ENCODE data around the gene EHD4.

DNA sequence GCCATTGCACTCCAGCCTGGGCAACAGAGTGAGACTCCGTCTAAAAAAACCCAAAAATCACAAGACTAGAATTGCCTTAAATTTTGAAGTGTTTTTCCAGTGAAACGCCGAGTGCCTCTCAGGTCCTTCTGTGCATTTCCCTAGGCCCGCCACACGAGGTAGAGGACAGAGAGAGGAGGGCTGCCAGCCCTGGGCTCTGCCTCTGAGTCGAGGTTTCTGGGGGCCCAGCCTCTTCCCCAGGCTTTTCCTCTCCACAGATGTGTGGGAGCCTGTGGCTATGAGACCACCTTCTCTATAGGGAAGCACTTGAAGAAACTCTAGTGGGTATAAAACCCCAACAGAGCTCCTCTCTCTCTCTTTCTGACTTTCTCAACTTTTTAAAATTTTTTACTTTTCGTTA, 10.9 kb upstream of the EHD4 start:
- no peak for TF ChIP-seq EZH2 (optimal IDR thresholded peaks at IDR 0.05; ENCODE audit: low read depth, low read length)
- TF ChIP-seq, protein P1, sequence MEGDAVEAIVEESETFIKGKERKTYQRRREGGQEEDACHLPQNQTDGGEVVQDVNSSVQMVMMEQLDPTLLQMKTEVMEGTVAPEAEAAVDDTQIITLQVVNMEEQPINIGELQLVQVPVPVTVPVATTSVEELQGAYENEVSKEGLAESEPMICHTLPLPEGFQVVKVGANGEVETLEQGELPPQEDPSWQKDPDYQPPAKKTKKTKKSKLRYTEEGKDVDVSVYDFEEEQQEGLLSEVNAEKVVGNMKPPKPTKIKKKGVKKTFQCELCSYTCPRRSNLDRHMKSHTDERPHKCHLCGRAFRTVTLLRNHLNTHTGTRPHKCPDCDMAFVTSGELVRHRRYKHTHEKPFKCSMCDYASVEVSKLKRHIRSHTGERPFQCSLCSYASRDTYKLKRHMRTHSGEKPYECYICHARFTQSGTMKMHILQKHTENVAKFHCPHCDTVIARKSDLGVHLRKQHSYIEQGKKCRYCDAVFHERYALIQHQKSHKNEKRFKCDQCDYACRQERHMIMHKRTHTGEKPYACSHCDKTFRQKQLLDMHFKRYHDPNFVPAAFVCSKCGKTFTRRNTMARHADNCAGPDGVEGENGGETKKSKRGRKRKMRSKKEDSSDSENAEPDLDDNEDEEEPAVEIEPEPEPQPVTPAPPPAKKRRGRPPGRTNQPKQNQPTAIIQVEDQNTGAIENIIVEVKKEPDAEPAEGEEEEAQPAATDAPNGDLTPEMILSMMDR (IDR thresholded peaks at IDR 0.05; ENCODE audit: low read length), result no peak

Measured in MM.1S (cell line).